B cell (primary cell): ENCODE results near the gene CNMD. TPM values are rescaled to one million over a fixed set of nuclear protein-coding genes. Genes with fewer than 3 reads are reported as not detected.
A peak's percentile ranks its signal among the peaks of the same experiment; 100 is the strongest.

Experiments used
- ATAC-seq: fragments of 200-7000 bp; cut with Tn5 transposase; one replicate; pipeline ENCODE4 v1.10.0; 2021; ENCODE audit warnings: low read depth, mild to moderate bottlenecking, moderate number of reproducible peaks, moderate library complexity
- CTCF ChIA-PET: fragments of 350-600 bp; sonication (Branson Sonifier 250); formaldehyde crosslinking; loops from one replicate; lab custom pipeline; 2021; ENCODE audit warnings: antibody characterized with exemption, inconsistent platforms; lab: Charles Lee
- POLR2A ChIA-PET: fragments of 350-600 bp; sonication (Branson Sonifier 250); formaldehyde crosslinking; loops from one replicate; lab custom pipeline; 2021; ENCODE audit warnings: antibody characterized with exemption; lab: Charles Lee
- DNase-seq: peaks from one replicate; pipeline ENCODE4 v3.0.0; 2013
- H2AFZ ChIP-seq: 2 replicates; pipeline ENCODE4 v1.6.1; 2012; ENCODE audit warnings: mild to moderate bottlenecking, low read depth, low read length; ENCODE audit not compliant: insufficient read depth, poor library complexity, severe bottlenecking
- H3K27ac ChIP-seq, 2 donors: 1 replicate in 1 of 2; 2 replicates in 1 of 2; pipeline ENCODE4 v1.5.1; 2012 to 2013; ENCODE audit warnings: low read length in 2 of 2, mild to moderate bottlenecking in 2 of 2, moderate library complexity in 1 of 2
- H3K27me3 ChIP-seq, 4 experiments: fragments of 200-600 bp in 1 of 4; sonication (generic) in 1 of 4; replicated peaks in 1 of 4; 1 replicate in 2 of 4; 2 replicates in 2 of 4; pipeline versions ENCODE4 v1.6.1 to v1.7.0; 2013 to 2016; ENCODE audit warnings: low read length in 3 of 4, mild to moderate bottlenecking in 2 of 4, mixed read lengths in 1 of 4, moderate library complexity in 1 of 4; ENCODE audit not compliant: insufficient read depth in 4 of 4, control insufficient read depth in 3 of 4; ENCODE audit errors: control extremely low read depth in 1 of 4
- H3K36me3 ChIP-seq, 2 experiments: replicated peaks in 1 of 2; 1 replicate in 1 of 2; 2 replicates in 1 of 2; pipeline versions ENCODE4 v1.6.1 to v1.7.1; 2013; ENCODE audit warnings: low read length in 1 of 2; ENCODE audit not compliant: insufficient read depth in 2 of 2, control insufficient read depth in 1 of 2; ENCODE audit errors: control extremely low read depth in 1 of 2, extremely low read depth in 1 of 2
- H3K4me1 ChIP-seq, 2 donors: fragments of 200-600 bp in 1 of 2; sonication (generic) in 1 of 2; 1 replicate in 1 of 2; 2 replicates in 1 of 2; pipeline versions ENCODE4 v1.5.1 to v1.6.1; 2013 to 2017; ENCODE audit warnings: low read length in 2 of 2; ENCODE audit not compliant: control insufficient read depth in 2 of 2, insufficient read depth in 2 of 2
- H3K4me2 ChIP-seq: replicated peaks from 2 replicates; pipeline ENCODE3; 2012; ENCODE audit warnings: mild to moderate bottlenecking, low read depth, low read length; ENCODE audit not compliant: poor library complexity, severe bottlenecking
- H3K4me3 ChIP-seq, 5 experiments: fragments of 200-600 bp in 1 of 5; sonication (generic) in 1 of 5; 1 replicate in 3 of 5; 2 replicates in 2 of 5; pipeline versions ENCODE4 v1.5.1 to v1.7.0; 2011 to 2016; ENCODE audit warnings: low read length in 4 of 5, mild to moderate bottlenecking in 4 of 5, low read depth in 2 of 5, control low read depth in 1 of 5, moderate library complexity in 1 of 5; ENCODE audit not compliant: insufficient read depth in 1 of 5; ENCODE audit errors: control extremely low read depth in 1 of 5, extremely low read depth in 1 of 5
- H3K79me2 ChIP-seq: fragments of 200-600 bp; sonication (generic); one replicate; pipeline ENCODE4 v1.6.0; 2016; ENCODE audit warnings: low read length; ENCODE audit not compliant: control insufficient read depth, insufficient read depth
- H3K9ac ChIP-seq: fragments of 200-600 bp; sonication (generic); 2 replicates; pipeline ENCODE4 v1.6.1; 2017; ENCODE audit warnings: mild to moderate bottlenecking, low read length, moderate library complexity
- H3K9me3 ChIP-seq, 3 donors: one replicate each; pipeline versions ENCODE4 v1.6.1 to v1.7.1; 2013; ENCODE audit warnings: low read length in 2 of 3; ENCODE audit not compliant: control insufficient read depth in 2 of 3, insufficient read depth in 1 of 3; ENCODE audit errors: control extremely low read depth in 1 of 3
- H4K20me1 ChIP-seq: 2 replicates; pipeline ENCODE4 v1.6.0; 2012; ENCODE audit warnings: mild to moderate bottlenecking, low read length; ENCODE audit not compliant: insufficient read depth, control insufficient read depth, poor library complexity, severe bottlenecking
- H3K27ac Mint-ChIP-seq: one replicate; pipeline ENCODE4 v1.8.0; 2021; ENCODE audit warnings: mixed read lengths
- H3K27me3 Mint-ChIP-seq: one replicate; pipeline ENCODE4 v1.8.0; 2021; ENCODE audit warnings: mixed read lengths
- H3K4me1 Mint-ChIP-seq: one replicate; pipeline ENCODE4 v1.8.0; 2021; ENCODE audit warnings: mixed read lengths
- H3K4me3 Mint-ChIP-seq: one replicate; pipeline ENCODE4 v1.8.0; 2021; ENCODE audit warnings: mixed read lengths
- H3K9me3 Mint-ChIP-seq: one replicate; pipeline ENCODE4 v1.8.0; 2022; ENCODE audit warnings: mixed read lengths; ENCODE audit not compliant: insufficient read depth
- CTCF ChIP-seq: fragments of 200-600 bp; IDR thresholded peaks from one replicate; pipeline ENCODE4 v1.8.0; 2022; ENCODE audit warnings: antibody characterized with exemption, mild to moderate bottlenecking
- EZH2 ChIP-seq: IDR thresholded peaks from 2 replicates; pipeline ENCODE4 v1.6.1; 2012; ENCODE audit warnings: borderline replicate concordance, low read depth, mild to moderate bottlenecking, moderate library complexity, low read length; ENCODE audit not compliant: insufficient read depth, poor library complexity, severe bottlenecking
- WGBS: methylation state at CpG from one replicate; pipeline ENCODE4 v1.1.5; 2013; ENCODE audit warnings: missing lambda C conversion rate; ENCODE audit not compliant: insufficient coverage; 5-methylcytosine and 5-hydroxymethylcytosine counted together
- intact Hi-C: fragments of 100-400 bp; cut with micrococcal nuclease; formaldehyde crosslinking; loops from one replicate; pipeline ENCODE4 v1.10.0; 2022
- polyA plus RNA-seq: library from polyadenylated mRNA; depleted of rRNA; stranded (reverse); fragments of >200 nt; gene quantifications from 2 replicates; pipeline ENCODE4 v1.2.3, GENCODE V29; 2012
- total RNA-seq, 2 donors: library from RNA; stranded (reverse); fragments of 120-200 nt in 1 of 2; gene quantifications; 1 replicate in 1 of 2; 2 replicates in 1 of 2; pipeline versions ENCODE4 v1.2.3 to v1.2.4, GENCODE V29; 2013 to 2022

CNMD gene
- total and polyA plus RNA-seq, 2 donors (not counting 1 experiment from before 2014, with no cell fraction given): not detected

GRCh38 chr13:52743569-52743968 is 3.9 kb upstream of the CNMD start:
- ATAC-seq (no peak), DNase-seq (no peak)
- intact Hi-C loops: no loop called here
- Mint-ChIP-seq H3K27me3 (peaks cover 54% of the 10 kb centered on the region), H3K4me1 (peaks cover 6% of the 10 kb centered on the region), H3K4me3 (no peak overlapping the region), H3K9me3 (no peaks in the 10 kb centered on the region), H3K27ac (no peak overlapping the region)
- Histone ChIP-seq H3K4me1 (peaks cover 9 to 13% of the 10 kb centered on the region in 2 donors), H4K20me1 (no peaks in the 10 kb centered on the region), H3K4me3 (no peak overlapping the region), H3K9ac (no peak overlapping the region), H3K4me2 (no peak overlapping the region), H3K79me2 (no peaks in the 10 kb centered on the region), H2AFZ (no peak overlapping the region), H3K27me3 (peaks cover 0 to 24% (median 17%) of the 10 kb centered on the region in 4 experiments), H3K27ac (no peak overlapping the region), H3K9me3 (peaks cover 0 to 13% (median 0%) of the 10 kb centered on the region in 3 donors), H3K36me3 (no peaks in the 10 kb centered on the region)
- POLR2A ChIA-PET: no interaction called here
- 47% methylated on average over 1 of the region's 1 CpG for WGBS
- CTCF ChIA-PET: no interaction called here
- TF ChIP-seq EZH2: no peak

GRCh38 chr13:52738719-52739467 is 727 bp downstream of the CNMD start:
- WGBS: 2% methylated on average over 66 of the region's 75 CpGs
- no peaks in the 10 kb centered on the region for H3K9me3 Mint-ChIP-seq
- ATAC-seq (peak; percentile 41), DNase-seq (peak; percentile 35)
- peak overlapping the region; percentile 35 for H3K9ac ChIP-seq
- no peak overlapping the region for H3K27ac Mint-ChIP-seq
- no peaks in the 10 kb centered on the region for H4K20me1 ChIP-seq
- H3K79me2 ChIP-seq: no peaks in the 10 kb centered on the region
- peaks cover 0 to 13% (median 0%) of the 10 kb centered on the region in 3 donors for H3K9me3 ChIP-seq
- peak overlapping the region; percentile 76 for H2AFZ ChIP-seq
- peak overlapping the region; percentile 80 for H3K4me2 ChIP-seq
- peaks cover 9 to 14% of the 10 kb centered on the region in 2 donors for H3K4me1 ChIP-seq
- intact Hi-C loops: no loop called here
- H3K36me3 ChIP-seq: no peaks in the 10 kb centered on the region
- no peak overlapping the region for H3K27ac ChIP-seq
- peaks cover 0 to 27% (median 23%) of the 10 kb centered on the region in 4 experiments for H3K27me3 ChIP-seq
- H3K4me3 Mint-ChIP-seq: peak overlapping the region; percentile 63
- H3K27me3 Mint-ChIP-seq: peaks cover 60% of the 10 kb centered on the region
- peak; percentile 50 for TF ChIP-seq CTCF
- no peak for TF ChIP-seq EZH2
- peaks cover 9% of the 10 kb centered on the region for H3K4me1 Mint-ChIP-seq
- POLR2A ChIA-PET: no interaction called here
- peak overlapping the region in 3 of 5 experiments; percentile 35 to 36 (median 35) for H3K4me3 ChIP-seq
- CTCF ChIA-PET: interaction anchor here (0.6 to 0.9 kb wide), 3 partner anchors 63 to 762 kb away, joined by 4 to 5 read pairs (median 4); no protein-coding TSS in a partner anchor
